ENCODE data around the gene PDGFD. TPM values are rescaled to one million over a fixed set of nuclear protein-coding genes. Genes with fewer than 3 reads are reported as not detected.

Gene PDGFD
- total and polyA plus RNA-seq, 2 donors (not counting 1 experiment from before 2014, with no cell fraction given) = 0.07 to 0.71 TPM

DNA sequence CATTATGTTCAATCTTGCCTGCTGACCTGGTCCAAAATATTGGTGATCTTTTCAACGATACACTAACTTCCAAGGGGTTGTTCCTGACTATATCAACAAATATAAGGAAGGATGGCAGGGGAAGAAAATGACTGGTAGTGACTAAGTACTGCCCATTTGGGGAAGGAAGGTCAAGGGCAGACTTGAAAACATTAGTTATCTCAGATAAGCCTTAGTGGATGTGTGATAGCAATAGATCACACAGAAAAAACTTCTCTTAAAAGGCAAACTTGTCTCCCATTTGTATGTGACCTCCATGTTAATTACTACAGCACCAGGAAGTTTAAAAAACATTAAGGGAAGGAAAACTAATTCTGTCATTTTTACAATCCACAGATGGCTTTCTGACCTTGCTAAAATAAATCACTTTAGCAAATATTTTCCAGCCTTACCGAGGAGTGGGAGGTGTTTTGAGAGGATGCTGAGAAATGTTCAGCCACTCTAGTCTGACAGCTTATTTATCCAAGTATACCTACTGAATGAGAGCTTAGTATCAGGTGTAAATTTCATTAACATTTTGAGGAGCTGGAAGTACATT, 215.7 kb downstream of the PDGFD start:
- ChIA-PET CTCF (no interaction called here), POLR2A (no interaction called here)
- Mint-ChIP-seq H3K27me3 (no peaks in the 10 kb centered on the region), H3K4me3 (no peak overlapping the region), H3K27ac (no peak overlapping the region), H3K4me1 (no peaks in the 10 kb centered on the region), H3K9me3 (ENCODE audit: insufficient read depth) (no peaks in the 10 kb centered on the region)
- DNase-seq (no peak), ATAC-seq (ENCODE audit: low read depth) (no peak)
- Histone ChIP-seq H4K20me1 (ENCODE audit: control insufficient read depth, insufficient read depth, low read length, poor library complexity, severe bottlenecking) (no peaks in the 10 kb centered on the region), H3K27me3 (replicated peaks in 1 of 4; ENCODE audit: control extremely low read depth in 1 of 4, control insufficient read depth in 3 of 4, insufficient read depth in 4 of 4, low read length in 3 of 4) (no peaks in the 10 kb centered on the region), H3K79me2 (ENCODE audit: control insufficient read depth, insufficient read depth, low read length) (no peaks in the 10 kb centered on the region), H3K36me3 (replicated peaks in 1 of 2; ENCODE audit: control extremely low read depth in 1 of 2, control insufficient read depth in 1 of 2, extremely low read depth in 1 of 2, insufficient read depth in 2 of 2, low read length in 1 of 2) (no peaks in the 10 kb centered on the region), H3K9me3 (ENCODE audit: control extremely low read depth in 1 of 3, control insufficient read depth in 2 of 3, insufficient read depth in 1 of 3, low read length in 2 of 3) (no peaks in the 10 kb centered on the region), H3K27ac (ENCODE audit: low read length in 2 of 2) (no peak overlapping the region), H3K4me3 (ENCODE audit: control extremely low read depth in 1 of 5, extremely low read depth in 1 of 5, insufficient read depth in 1 of 5, low read depth in 2 of 5, low read length in 4 of 5) (no peak overlapping the region), H3K4me1 (ENCODE audit: control insufficient read depth in 2 of 2, insufficient read depth in 2 of 2, low read length in 2 of 2) (no peaks in the 10 kb centered on the region), H2AFZ (ENCODE audit: insufficient read depth, low read depth, low read length, poor library complexity, severe bottlenecking) (no peak overlapping the region), H3K9ac (ENCODE audit: low read length) (no peak overlapping the region), H3K4me2 (replicated peaks; ENCODE audit: low read depth, low read length, poor library complexity, severe bottlenecking) (no peak overlapping the region)
- intact Hi-C loops (cut with micrococcal nuclease) = no loop called here
- WGBS (ENCODE audit: insufficient coverage) = no CpG with 5 or more reads among the region's 2 CpGs
- TF ChIP-seq EZH2 (IDR thresholded peaks at IDR 0.05; ENCODE audit: borderline replicate concordance, insufficient read depth, low read depth, low read length, poor library complexity, severe bottlenecking) = no peak
- TF ChIP-seq, protein P1, sequence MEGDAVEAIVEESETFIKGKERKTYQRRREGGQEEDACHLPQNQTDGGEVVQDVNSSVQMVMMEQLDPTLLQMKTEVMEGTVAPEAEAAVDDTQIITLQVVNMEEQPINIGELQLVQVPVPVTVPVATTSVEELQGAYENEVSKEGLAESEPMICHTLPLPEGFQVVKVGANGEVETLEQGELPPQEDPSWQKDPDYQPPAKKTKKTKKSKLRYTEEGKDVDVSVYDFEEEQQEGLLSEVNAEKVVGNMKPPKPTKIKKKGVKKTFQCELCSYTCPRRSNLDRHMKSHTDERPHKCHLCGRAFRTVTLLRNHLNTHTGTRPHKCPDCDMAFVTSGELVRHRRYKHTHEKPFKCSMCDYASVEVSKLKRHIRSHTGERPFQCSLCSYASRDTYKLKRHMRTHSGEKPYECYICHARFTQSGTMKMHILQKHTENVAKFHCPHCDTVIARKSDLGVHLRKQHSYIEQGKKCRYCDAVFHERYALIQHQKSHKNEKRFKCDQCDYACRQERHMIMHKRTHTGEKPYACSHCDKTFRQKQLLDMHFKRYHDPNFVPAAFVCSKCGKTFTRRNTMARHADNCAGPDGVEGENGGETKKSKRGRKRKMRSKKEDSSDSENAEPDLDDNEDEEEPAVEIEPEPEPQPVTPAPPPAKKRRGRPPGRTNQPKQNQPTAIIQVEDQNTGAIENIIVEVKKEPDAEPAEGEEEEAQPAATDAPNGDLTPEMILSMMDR (IDR thresholded peaks at IDR 0.05) = no peak

DNA sequence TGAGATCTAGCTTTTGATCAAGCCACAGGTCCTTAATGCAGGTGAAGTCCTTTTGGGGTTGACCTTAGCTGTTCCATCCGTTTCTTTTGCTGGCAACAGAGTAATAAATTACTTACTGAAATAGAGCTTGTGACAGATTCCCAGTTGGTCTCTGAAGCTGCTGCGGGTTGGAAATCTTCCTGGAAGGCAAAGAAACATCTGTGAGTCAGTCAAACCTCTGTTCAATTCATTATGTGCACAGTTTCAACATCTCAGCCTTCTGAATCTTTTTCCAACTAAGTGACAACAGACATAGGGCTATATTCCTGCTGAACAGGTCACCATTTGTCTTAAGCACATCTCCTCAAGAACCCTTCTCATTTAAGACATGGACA, 216.4 kb downstream of the PDGFD start:
- POLR2A ChIA-PET = no interaction called here
- TF ChIP-seq, protein P1 (IDR thresholded peaks at IDR 0.05) = no peak
- no peak for TF ChIP-seq EZH2 (IDR thresholded peaks at IDR 0.05; ENCODE audit: borderline replicate concordance, insufficient read depth, low read depth, low read length, poor library complexity, severe bottlenecking)
- H3K27me3 Mint-ChIP-seq = no peaks in the 10 kb centered on the region
- Histone ChIP-seq H3K27me3 (replicated peaks in 1 of 4; ENCODE audit: control extremely low read depth in 1 of 4, control insufficient read depth in 3 of 4, insufficient read depth in 4 of 4, low read length in 3 of 4) (no peaks in the 10 kb centered on the region), H3K9ac (ENCODE audit: low read length) (no peak overlapping the region), H3K36me3 (replicated peaks in 1 of 2; ENCODE audit: control extremely low read depth in 1 of 2, control insufficient read depth in 1 of 2, extremely low read depth in 1 of 2, insufficient read depth in 2 of 2, low read length in 1 of 2) (no peaks in the 10 kb centered on the region), H3K79me2 (ENCODE audit: control insufficient read depth, insufficient read depth, low read length) (no peaks in the 10 kb centered on the region), H3K27ac (ENCODE audit: low read length in 2 of 2) (no peak overlapping the region), H3K4me2 (replicated peaks; ENCODE audit: low read depth, low read length, poor library complexity, severe bottlenecking) (no peak overlapping the region), H2AFZ (ENCODE audit: insufficient read depth, low read depth, low read length, poor library complexity, severe bottlenecking) (no peak overlapping the region), H3K9me3 (ENCODE audit: control extremely low read depth in 1 of 3, control insufficient read depth in 2 of 3, insufficient read depth in 1 of 3, low read length in 2 of 3) (no peaks in the 10 kb centered on the region), H3K4me3 (ENCODE audit: control extremely low read depth in 1 of 5, extremely low read depth in 1 of 5, insufficient read depth in 1 of 5, low read depth in 2 of 5, low read length in 4 of 5) (no peak overlapping the region), H3K4me1 (ENCODE audit: control insufficient read depth in 2 of 2, insufficient read depth in 2 of 2, low read length in 2 of 2) (no peaks in the 10 kb centered on the region), H4K20me1 (ENCODE audit: control insufficient read depth, insufficient read depth, low read length, poor library complexity, severe bottlenecking) (no peaks in the 10 kb centered on the region)
- H3K9me3 Mint-ChIP-seq (ENCODE audit: insufficient read depth) = no peaks in the 10 kb centered on the region
- intact Hi-C loops (cut with micrococcal nuclease) = no loop called here
- 93% methylated on average over 2 of the region's 2 CpGs for WGBS (ENCODE audit: insufficient coverage)
- no peak overlapping the region for H3K4me3 Mint-ChIP-seq
- ATAC-seq (ENCODE audit: low read depth) (no peak), DNase-seq (no peak)
- H3K27ac Mint-ChIP-seq = no peak overlapping the region
- CTCF ChIA-PET = no interaction called here
- no peaks in the 10 kb centered on the region for H3K4me1 Mint-ChIP-seq

Measured in B cell (primary cell).